ENCODE results near the gene CLTB. TPM values are rescaled to one million over a fixed set of nuclear protein-coding genes. Genes with fewer than 3 reads are reported as not detected.
A peak's percentile ranks its signal among the peaks of the same experiment; 100 is the strongest.

CLTB gene
- total and polyA plus RNA-seq, 2 of the 13 experiments (the other 11 are each of a cell fraction or from before 2014, with no cell fraction given): 23.3 to 33.8 TPM

- TF ChIP-seq NFAT5 (CRISPR knock-in tag; IDR thresholded peaks at IDR 0.05) (peak; percentile 74; the same call in 1 of the 2 replicates), ATF1 (CRISPR knock-in tag; IDR thresholded peaks at IDR 0.05) (peak; percentile 86), NR2F1 (CRISPR knock-in tag; IDR thresholded peaks at IDR 0.05) (peak; percentile 11 to 20; a peak in 2 of 4 replicates), RFX3 (CRISPR knock-in tag; IDR thresholded peaks at IDR 0.05) (no peak), NR2F2 (IDR thresholded peaks at IDR 0.05; ENCODE audit: borderline replicate concordance, low read depth) (peak; percentile 56; the same call in 1 of the 2 replicates), ZNF331 (CRISPR knock-in tag; IDR thresholded peaks at IDR 0.05) (peak; percentile 54), KAT8 (CRISPR knock-in tag; IDR thresholded peaks at IDR 0.05) (peak; percentile 95), ZNF253 (CRISPR knock-in tag; IDR thresholded peaks at IDR 0.05; ENCODE audit: borderline replicate concordance) (no peak), ZBTB8A (CRISPR knock-in tag; IDR thresholded peaks at IDR 0.05; ENCODE audit: borderline replicate concordance, low read depth) (no peak), CENPT (CRISPR knock-in tag; IDR thresholded peaks at IDR 0.05; ENCODE audit: low read depth) (no peak; the same call in 1 of the 2 replicates), FOXK2 (IDR thresholded peaks at IDR 0.05) (peak; percentile 11; the same call in 1 of the 2 replicates), ZNF460 (CRISPR knock-in tag; IDR thresholded peaks at IDR 0.05; ENCODE audit: borderline replicate concordance) (no peak), ZNF124 (CRISPR knock-in tag; IDR thresholded peaks at IDR 0.05) (peak; percentile 20), ETV6 (CRISPR knock-in tag; conservative IDR thresholded peaks at IDR 0.05) (no peak; the same call in 1 of the 2 replicates), HNRNPLL (IDR thresholded peaks at IDR 0.05; ENCODE audit: low read depth, low read length, poor library complexity, severe bottlenecking) (peak; percentile 11), CCDC6 (CRISPR knock-in tag; IDR thresholded peaks at IDR 0.05) (peak; percentile 77; the same call in 1 of the 2 replicates)
- TF ChIP-seq, protein P1, sequence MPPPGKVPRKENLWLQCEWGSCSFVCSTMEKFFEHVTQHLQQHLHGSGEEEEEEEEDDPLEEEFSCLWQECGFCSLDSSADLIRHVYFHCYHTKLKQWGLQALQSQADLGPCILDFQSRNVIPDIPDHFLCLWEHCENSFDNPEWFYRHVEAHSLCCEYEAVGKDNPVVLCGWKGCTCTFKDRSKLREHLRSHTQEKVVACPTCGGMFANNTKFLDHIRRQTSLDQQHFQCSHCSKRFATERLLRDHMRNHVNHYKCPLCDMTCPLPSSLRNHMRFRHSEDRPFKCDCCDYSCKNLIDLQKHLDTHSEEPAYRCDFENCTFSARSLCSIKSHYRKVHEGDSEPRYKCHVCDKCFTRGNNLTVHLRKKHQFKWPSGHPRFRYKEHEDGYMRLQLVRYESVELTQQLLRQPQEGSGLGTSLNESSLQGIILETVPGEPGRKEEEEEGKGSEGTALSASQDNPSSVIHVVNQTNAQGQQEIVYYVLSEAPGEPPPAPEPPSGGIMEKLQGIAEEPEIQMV (CRISPR knock-in tag; IDR thresholded peaks at IDR 0.05; ENCODE audit: low read depth): 0 out of 2 replicates have a peak, but pooled peaks have one; percentile 47
- TF ChIP-seq, protein P2, sequence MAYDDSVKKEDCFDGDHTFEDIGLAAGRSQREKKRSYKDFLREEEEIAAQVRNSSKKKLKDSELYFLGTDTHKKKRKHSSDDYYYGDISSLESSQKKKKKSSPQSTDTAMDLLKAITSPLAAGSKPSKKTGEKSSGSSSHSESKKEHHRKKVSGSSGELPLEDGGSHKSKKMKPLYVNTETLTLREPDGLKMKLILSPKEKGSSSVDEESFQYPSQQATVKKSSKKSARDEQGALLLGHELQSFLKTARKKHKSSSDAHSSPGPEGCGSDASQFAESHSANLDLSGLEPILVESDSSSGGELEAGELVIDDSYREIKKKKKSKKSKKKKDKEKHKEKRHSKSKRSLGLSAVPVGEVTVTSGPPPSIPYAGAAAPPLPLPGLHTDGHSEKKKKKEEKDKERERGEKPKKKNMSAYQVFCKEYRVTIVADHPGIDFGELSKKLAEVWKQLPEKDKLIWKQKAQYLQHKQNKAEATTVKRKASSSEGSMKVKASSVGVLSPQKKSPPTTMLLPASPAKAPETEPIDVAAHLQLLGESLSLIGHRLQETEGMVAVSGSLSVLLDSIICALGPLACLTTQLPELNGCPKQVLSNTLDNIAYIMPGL (CRISPR knock-in tag; IDR thresholded peaks at IDR 0.05; ENCODE audit: borderline replicate concordance in 1 of 2, low read depth in 1 of 2): peak; percentile 51 to 76
Observed at GRCh38 chr5:176388444-176389134, 27.8 kb downstream of the CLTB start, which contains the start of the genes HIGD2A and NOP16 (continued).

All from HepG2 (cell line).